B cell (primary cell): ENCODE data around the gene AP3S1. TPM values are rescaled to one million over a fixed set of nuclear protein-coding genes. Genes with fewer than 3 reads are reported as not detected.

Source experiments
- ATAC-seq: fragments of 200-7000 bp; cut with Tn5 transposase; one replicate; pipeline ENCODE4 v1.10.0; 2021; ENCODE audit warnings: low read depth, mild to moderate bottlenecking, moderate number of reproducible peaks, moderate library complexity
- CTCF ChIA-PET: fragments of 350-600 bp; sonication (Branson Sonifier 250); formaldehyde crosslinking; loops from one replicate; lab custom pipeline; 2021; ENCODE audit warnings: antibody characterized with exemption, inconsistent platforms; lab: Charles Lee
- POLR2A ChIA-PET: fragments of 350-600 bp; sonication (Branson Sonifier 250); formaldehyde crosslinking; loops from one replicate; lab custom pipeline; 2021; ENCODE audit warnings: antibody characterized with exemption; lab: Charles Lee
- DNase-seq: peaks from one replicate; pipeline ENCODE4 v3.0.0; 2013
- H2AFZ ChIP-seq: 2 replicates; pipeline ENCODE4 v1.6.1; 2012; ENCODE audit warnings: mild to moderate bottlenecking, low read depth, low read length; ENCODE audit not compliant: insufficient read depth, poor library complexity, severe bottlenecking
- H3K27ac ChIP-seq, 2 donors: 1 replicate in 1 of 2; 2 replicates in 1 of 2; pipeline ENCODE4 v1.5.1; 2012 to 2013; ENCODE audit warnings: low read length in 2 of 2, mild to moderate bottlenecking in 2 of 2, moderate library complexity in 1 of 2
- H3K27me3 ChIP-seq, 4 experiments: fragments of 200-600 bp in 1 of 4; sonication (generic) in 1 of 4; replicated peaks in 1 of 4; 1 replicate in 2 of 4; 2 replicates in 2 of 4; pipeline versions ENCODE4 v1.6.1 to v1.7.0; 2013 to 2016; ENCODE audit warnings: low read length in 3 of 4, mild to moderate bottlenecking in 2 of 4, mixed read lengths in 1 of 4, moderate library complexity in 1 of 4; ENCODE audit not compliant: insufficient read depth in 4 of 4, control insufficient read depth in 3 of 4; ENCODE audit errors: control extremely low read depth in 1 of 4
- H3K36me3 ChIP-seq, 2 experiments: replicated peaks in 1 of 2; 1 replicate in 1 of 2; 2 replicates in 1 of 2; pipeline versions ENCODE4 v1.6.1 to v1.7.1; 2013; ENCODE audit warnings: low read length in 1 of 2; ENCODE audit not compliant: insufficient read depth in 2 of 2, control insufficient read depth in 1 of 2; ENCODE audit errors: control extremely low read depth in 1 of 2, extremely low read depth in 1 of 2
- H3K4me1 ChIP-seq, 2 donors: fragments of 200-600 bp in 1 of 2; sonication (generic) in 1 of 2; 1 replicate in 1 of 2; 2 replicates in 1 of 2; pipeline versions ENCODE4 v1.5.1 to v1.6.1; 2013 to 2017; ENCODE audit warnings: low read length in 2 of 2; ENCODE audit not compliant: control insufficient read depth in 2 of 2, insufficient read depth in 2 of 2
- H3K4me2 ChIP-seq: replicated peaks from 2 replicates; pipeline ENCODE3; 2012; ENCODE audit warnings: mild to moderate bottlenecking, low read depth, low read length; ENCODE audit not compliant: poor library complexity, severe bottlenecking
- H3K4me3 ChIP-seq, 5 experiments: fragments of 200-600 bp in 1 of 5; sonication (generic) in 1 of 5; 1 replicate in 3 of 5; 2 replicates in 2 of 5; pipeline versions ENCODE4 v1.5.1 to v1.7.0; 2011 to 2016; ENCODE audit warnings: low read length in 4 of 5, mild to moderate bottlenecking in 4 of 5, low read depth in 2 of 5, control low read depth in 1 of 5, moderate library complexity in 1 of 5; ENCODE audit not compliant: insufficient read depth in 1 of 5; ENCODE audit errors: control extremely low read depth in 1 of 5, extremely low read depth in 1 of 5
- H3K79me2 ChIP-seq: fragments of 200-600 bp; sonication (generic); one replicate; pipeline ENCODE4 v1.6.0; 2016; ENCODE audit warnings: low read length; ENCODE audit not compliant: control insufficient read depth, insufficient read depth
- H3K9ac ChIP-seq: fragments of 200-600 bp; sonication (generic); 2 replicates; pipeline ENCODE4 v1.6.1; 2017; ENCODE audit warnings: mild to moderate bottlenecking, low read length, moderate library complexity
- H3K9me3 ChIP-seq, 3 donors: one replicate each; pipeline versions ENCODE4 v1.6.1 to v1.7.1; 2013; ENCODE audit warnings: low read length in 2 of 3; ENCODE audit not compliant: control insufficient read depth in 2 of 3, insufficient read depth in 1 of 3; ENCODE audit errors: control extremely low read depth in 1 of 3
- H4K20me1 ChIP-seq: 2 replicates; pipeline ENCODE4 v1.6.0; 2012; ENCODE audit warnings: mild to moderate bottlenecking, low read length; ENCODE audit not compliant: insufficient read depth, control insufficient read depth, poor library complexity, severe bottlenecking
- H3K27ac Mint-ChIP-seq: one replicate; pipeline ENCODE4 v1.8.0; 2021; ENCODE audit warnings: mixed read lengths
- H3K27me3 Mint-ChIP-seq: one replicate; pipeline ENCODE4 v1.8.0; 2021; ENCODE audit warnings: mixed read lengths
- H3K4me1 Mint-ChIP-seq: one replicate; pipeline ENCODE4 v1.8.0; 2021; ENCODE audit warnings: mixed read lengths
- H3K4me3 Mint-ChIP-seq: one replicate; pipeline ENCODE4 v1.8.0; 2021; ENCODE audit warnings: mixed read lengths
- H3K9me3 Mint-ChIP-seq: one replicate; pipeline ENCODE4 v1.8.0; 2022; ENCODE audit warnings: mixed read lengths; ENCODE audit not compliant: insufficient read depth
- EZH2 ChIP-seq: IDR thresholded peaks from 2 replicates; pipeline ENCODE4 v1.6.1; 2012; ENCODE audit warnings: borderline replicate concordance, low read depth, mild to moderate bottlenecking, moderate library complexity, low read length; ENCODE audit not compliant: insufficient read depth, poor library complexity, severe bottlenecking
- WGBS: methylation state at CpG from one replicate; pipeline ENCODE4 v1.1.5; 2013; ENCODE audit warnings: missing lambda C conversion rate; ENCODE audit not compliant: insufficient coverage; 5-methylcytosine and 5-hydroxymethylcytosine counted together
- intact Hi-C: fragments of 100-400 bp; cut with micrococcal nuclease; formaldehyde crosslinking; loops from one replicate; pipeline ENCODE4 v1.10.0; 2022
- polyA plus RNA-seq: library from polyadenylated mRNA; depleted of rRNA; stranded (reverse); fragments of >200 nt; gene quantifications from 2 replicates; pipeline ENCODE4 v1.2.3, GENCODE V29; 2012
- total RNA-seq, 2 donors: library from RNA; stranded (reverse); fragments of 120-200 nt in 1 of 2; gene quantifications; 1 replicate in 1 of 2; 2 replicates in 1 of 2; pipeline versions ENCODE4 v1.2.3 to v1.2.4, GENCODE V29; 2013 to 2022
- TF ChIP-seq, protein P1 (sequence below): fragments of 200-600 bp; IDR thresholded peaks from one replicate; pipeline ENCODE4 v1.8.0; 2022; ENCODE audit warnings: antibody characterized with exemption, mild to moderate bottlenecking

Gene AP3S1
- total and polyA plus RNA-seq, 2 donors (not counting 1 experiment from before 2014, with no cell fraction given), result 12.8 to 47.6 TPM

- Histone ChIP-seq H3K4me3 (no peak overlapping the region), H3K27me3 (no peaks in the 10 kb centered on the region), H4K20me1 (peaks cover 2% of the 10 kb centered on the region), H3K4me2 (no peak overlapping the region), H3K36me3 (peaks cover 17 to 40% of the 10 kb centered on the region in 2 experiments), H3K27ac (no peak overlapping the region), H2AFZ (no peak overlapping the region), H3K9ac (no peak overlapping the region), H3K4me1 (no peaks in the 10 kb centered on the region), H3K79me2 (peaks cover 8% of the 10 kb centered on the region), H3K9me3 (no peaks in the 10 kb centered on the region)
- intact Hi-C loops, result loop anchor here (1.0 kb wide), 2 partner anchors 8 to 197 kb away; no protein-coding TSS in a partner anchor
- Mint-ChIP-seq H3K4me1 (peaks cover 5% of the 10 kb centered on the region), H3K4me3 (no peak overlapping the region), H3K27ac (no peak overlapping the region), H3K9me3 (no peaks in the 10 kb centered on the region), H3K27me3 (no peaks in the 10 kb centered on the region)
- WGBS, result no CpG with 5 or more reads among the region's 2 CpGs
- TF ChIP-seq EZH2, result no peak
- TF ChIP-seq, protein P1, sequence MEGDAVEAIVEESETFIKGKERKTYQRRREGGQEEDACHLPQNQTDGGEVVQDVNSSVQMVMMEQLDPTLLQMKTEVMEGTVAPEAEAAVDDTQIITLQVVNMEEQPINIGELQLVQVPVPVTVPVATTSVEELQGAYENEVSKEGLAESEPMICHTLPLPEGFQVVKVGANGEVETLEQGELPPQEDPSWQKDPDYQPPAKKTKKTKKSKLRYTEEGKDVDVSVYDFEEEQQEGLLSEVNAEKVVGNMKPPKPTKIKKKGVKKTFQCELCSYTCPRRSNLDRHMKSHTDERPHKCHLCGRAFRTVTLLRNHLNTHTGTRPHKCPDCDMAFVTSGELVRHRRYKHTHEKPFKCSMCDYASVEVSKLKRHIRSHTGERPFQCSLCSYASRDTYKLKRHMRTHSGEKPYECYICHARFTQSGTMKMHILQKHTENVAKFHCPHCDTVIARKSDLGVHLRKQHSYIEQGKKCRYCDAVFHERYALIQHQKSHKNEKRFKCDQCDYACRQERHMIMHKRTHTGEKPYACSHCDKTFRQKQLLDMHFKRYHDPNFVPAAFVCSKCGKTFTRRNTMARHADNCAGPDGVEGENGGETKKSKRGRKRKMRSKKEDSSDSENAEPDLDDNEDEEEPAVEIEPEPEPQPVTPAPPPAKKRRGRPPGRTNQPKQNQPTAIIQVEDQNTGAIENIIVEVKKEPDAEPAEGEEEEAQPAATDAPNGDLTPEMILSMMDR, result peak; percentile 89
- ATAC-seq (peak; percentile 65), DNase-seq (peak; percentile 68)
- CTCF ChIA-PET, result interaction anchor here (0.7 to 2.3 kb wide), 11 partner anchors 9 to 260 kb away, joined by 3 to 15 read pairs (median 4); partner anchors contain the start of genes AP3S1 and ATG12
- POLR2A ChIA-PET, result no interaction called here
Observed at GRCh38 chr5:115831163-115831768, 10.5 kb upstream of the AP3S1 start.

DNA sequence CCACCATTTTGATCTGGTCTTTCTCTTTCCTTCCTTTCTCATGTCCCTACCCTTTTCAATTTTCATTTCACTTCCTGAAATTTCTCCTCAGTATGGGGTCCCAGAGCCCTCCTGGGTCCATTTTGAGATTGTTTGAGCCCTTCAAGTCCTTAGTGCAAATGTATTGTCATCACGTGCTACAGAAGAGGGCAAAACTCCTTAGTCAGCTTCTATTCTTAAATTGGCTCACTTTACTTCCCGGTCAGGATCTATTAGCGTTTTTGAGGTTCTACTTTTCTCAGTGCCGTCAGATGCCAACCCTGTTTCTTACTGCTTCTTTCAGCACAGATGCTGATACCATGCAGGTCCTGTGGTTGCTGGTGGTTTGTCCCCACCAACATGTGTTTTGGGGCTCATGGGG, 6.3 kb upstream of the AP3S1 start:
- Mint-ChIP-seq H3K4me1 (peaks cover 34% of the 10 kb centered on the region), H3K4me3 (no peak overlapping the region), H3K27me3 (no peaks in the 10 kb centered on the region), H3K27ac (no peak overlapping the region), H3K9me3 (no peaks in the 10 kb centered on the region)
- H3K4me3 ChIP-seq, result no peak overlapping the region
- peaks cover 32% of the 10 kb centered on the region for H4K20me1 ChIP-seq
- H2AFZ ChIP-seq, result no peak overlapping the region
- H3K9me3 ChIP-seq, result no peaks in the 10 kb centered on the region
- ATAC-seq, result no peak
- no peak for DNase-seq
- POLR2A ChIA-PET, result no interaction called here
- no peaks in the 10 kb centered on the region for H3K27me3 ChIP-seq
- H3K4me1 ChIP-seq, result peaks cover 17 to 24% of the 10 kb centered on the region in 2 donors
- peaks cover 14 to 43% of the 10 kb centered on the region in 2 experiments for H3K36me3 ChIP-seq
- TF ChIP-seq, protein P1, result no peak
- TF ChIP-seq EZH2, result no peak
- 91% methylated on average over 4 of the region's 4 CpGs for whole genome bisulfite sequencing
- no peak overlapping the region for H3K27ac ChIP-seq
- intact Hi-C loops, result no loop called here
- no peak overlapping the region for H3K4me2 ChIP-seq
- H3K79me2 ChIP-seq, result peaks cover 50% of the 10 kb centered on the region
- H3K9ac ChIP-seq, result no peak overlapping the region
- CTCF ChIA-PET, result interaction anchor here (2.5 kb wide), 1 partner anchor 201 kb away, joined by 9 read pairs; no protein-coding TSS in a partner anchor
